ENCODE measurements around the gene HAX1. TPM values are rescaled to one million over a fixed set of nuclear protein-coding genes. Genes with fewer than 3 reads are reported as not detected.

Gene HAX1
- total RNA-seq, 1 donor from 2014 or later: 75.8 TPM

GRCh38 chr1:154324241-154324640, 51.8 kb downstream of the HAX1 start:
- DNase-seq (ENCODE audit: low spot score in 2 of 2) (no peak), FAIRE-seq (no peak)

GRCh38 chr1:154324669-154325582, 52.5 kb downstream of the HAX1 start, which contains the start of gene ATP8B2:
ATP8B2 (plus strand) TSS chr1:154325525; CDS start chr1:154328142, 2,617 bp downstream.
- FAIRE-seq (no peak), DNase-seq (ENCODE audit: low spot score in 2 of 2) (peak; percentile 72 to 83)

Small RNA genes lying within 50 kb of the gene (small RNA-seq; reads per million reads assigned to genes)
- gene RF00273 (not detected), gene RNU6-121P (not detected), gene RNU6-239P (not detected), gene SNORA58B (not detected)

Other genes starting within 250 kb of the HAX1 start
- 0.41 TPM for gene NUP210L, start 117.6 kb upstream of the HAX1 start, total RNA-seq
- gene TPM3, start 80.5 kb upstream of the HAX1 start, total RNA-seq: 245 TPM
- not detected for gene CFAP141, start 66.3 kb upstream of the HAX1 start, total RNA-seq
- gene UBAP2L, start 51.7 kb upstream of the HAX1 start, total RNA-seq: 35.5 TPM
- gene AQP10, start 48.5 kb downstream of the HAX1 start, total RNA-seq: not detected
- gene ATP8B2, start 52.9 kb downstream of the HAX1 start, total RNA-seq: 25.3 TPM
- 3.3 TPM for gene IL6R, start 132.7 kb downstream of the HAX1 start, total RNA-seq
- 0.41 TPM for gene TDRD10, start 229.6 kb downstream of the HAX1 start, total RNA-seq
- 2.0 TPM for gene SHE, start 229.8 kb downstream of the HAX1 start, total RNA-seq

All from frontal cortex (tissue), 4 donors.